GM18499 (cell line): Measurements from ENCODE around the gene RALY.

Experiments used
- ATAC-seq: cut with Tn5 transposase; IDR thresholded peaks from one replicate; pipeline ENCODE4 v1.9.1; 2021; ENCODE audit warnings: moderate number of reproducible peaks; ENCODE audit not compliant: insufficient read depth, unreplicated experiment

RALY gene

DNA sequence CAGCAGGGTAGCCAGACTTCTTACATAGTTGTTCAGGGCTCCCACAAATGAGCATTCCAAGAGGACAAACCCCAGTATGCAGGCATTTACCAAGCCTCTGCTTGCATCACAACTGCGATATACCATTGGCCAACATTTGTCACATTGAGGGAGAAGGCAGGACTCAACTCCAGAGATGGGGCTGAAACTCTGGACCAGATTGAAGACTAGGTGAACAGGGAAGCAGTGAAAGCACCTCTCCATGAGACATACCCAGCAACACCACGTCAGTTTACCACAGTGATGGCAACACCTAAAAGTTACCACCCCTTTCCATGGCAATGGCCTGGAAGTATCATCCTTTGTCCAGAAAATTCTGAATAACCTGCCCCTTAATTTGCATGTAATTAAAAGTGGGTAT lies 7.9 kb upstream of the RALY start:
- ATAC-seq, result no peak

DNA sequence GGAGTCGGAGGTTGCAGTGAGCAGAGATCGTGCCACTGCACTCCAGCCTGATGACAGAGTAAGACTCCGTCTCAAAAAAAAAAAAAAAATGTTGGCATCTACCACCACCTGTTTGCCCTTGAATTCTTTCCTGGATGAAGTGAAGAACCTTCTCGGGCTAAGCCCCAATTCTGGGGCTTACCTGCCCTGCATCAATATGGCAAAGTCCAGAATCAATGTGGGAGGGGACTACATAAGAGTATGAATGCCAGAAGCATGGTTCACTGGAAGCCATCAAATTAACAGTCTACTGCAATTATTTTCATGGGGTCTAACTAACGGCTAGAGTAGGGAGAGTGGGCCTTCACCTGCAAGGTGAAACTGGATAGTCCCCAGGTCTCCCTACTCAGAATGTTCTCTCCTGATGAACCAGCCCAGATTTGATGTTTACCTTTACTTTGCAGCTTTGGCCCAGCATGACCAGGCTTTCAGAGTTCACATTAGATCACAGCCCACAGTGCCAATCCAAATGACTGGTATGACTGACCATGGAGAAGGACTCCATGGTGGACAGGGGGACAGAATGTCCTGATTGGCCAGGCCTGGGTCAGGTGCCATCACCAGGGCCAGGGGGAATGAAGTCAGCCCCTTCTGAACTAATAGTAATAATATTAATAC lies 7.0 kb upstream of the RALY start:
- ATAC-seq, result no peak

DNA sequence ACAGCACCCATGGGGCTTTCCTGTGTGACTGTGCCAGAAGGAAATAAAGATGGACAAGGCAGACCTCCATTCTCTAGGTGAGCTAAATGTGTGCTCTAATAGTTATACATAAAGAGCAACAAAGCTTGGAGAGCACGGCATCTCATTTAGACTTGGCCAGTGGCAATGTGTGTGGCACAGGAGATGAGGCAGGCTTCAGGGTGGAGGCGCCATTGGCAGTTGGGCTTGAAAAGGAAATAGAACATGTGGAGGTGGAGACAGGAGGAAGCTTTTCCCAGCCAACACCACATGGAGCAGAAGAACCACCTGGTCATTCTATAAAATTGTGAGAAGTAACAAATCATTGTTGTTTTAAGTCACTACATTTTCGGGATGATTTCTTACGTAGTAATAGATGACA lies 3.6 kb upstream of the RALY start:
- ATAC-seq, result no peak

DNA sequence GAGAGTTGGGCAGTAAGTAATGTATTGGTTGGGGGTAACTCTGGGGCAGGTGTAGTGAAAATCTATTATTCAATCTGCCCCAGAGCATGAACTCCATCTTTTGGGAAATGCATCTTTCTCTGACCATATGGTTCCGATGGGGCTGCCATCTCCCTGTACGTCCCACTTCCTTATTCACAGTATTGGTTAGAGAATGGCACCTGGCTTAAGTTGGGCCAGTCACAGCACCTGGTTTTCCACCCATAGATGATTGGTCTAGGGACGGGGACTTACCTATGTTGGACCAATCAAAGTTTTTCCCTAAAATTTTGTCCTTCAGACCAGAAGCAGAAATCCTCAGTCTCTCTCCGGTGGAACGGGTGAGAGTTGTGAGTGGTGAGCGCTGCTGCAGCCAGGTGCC lies 2.2 kb upstream of the RALY start:
- ATAC-seq, result no peak

DNA sequence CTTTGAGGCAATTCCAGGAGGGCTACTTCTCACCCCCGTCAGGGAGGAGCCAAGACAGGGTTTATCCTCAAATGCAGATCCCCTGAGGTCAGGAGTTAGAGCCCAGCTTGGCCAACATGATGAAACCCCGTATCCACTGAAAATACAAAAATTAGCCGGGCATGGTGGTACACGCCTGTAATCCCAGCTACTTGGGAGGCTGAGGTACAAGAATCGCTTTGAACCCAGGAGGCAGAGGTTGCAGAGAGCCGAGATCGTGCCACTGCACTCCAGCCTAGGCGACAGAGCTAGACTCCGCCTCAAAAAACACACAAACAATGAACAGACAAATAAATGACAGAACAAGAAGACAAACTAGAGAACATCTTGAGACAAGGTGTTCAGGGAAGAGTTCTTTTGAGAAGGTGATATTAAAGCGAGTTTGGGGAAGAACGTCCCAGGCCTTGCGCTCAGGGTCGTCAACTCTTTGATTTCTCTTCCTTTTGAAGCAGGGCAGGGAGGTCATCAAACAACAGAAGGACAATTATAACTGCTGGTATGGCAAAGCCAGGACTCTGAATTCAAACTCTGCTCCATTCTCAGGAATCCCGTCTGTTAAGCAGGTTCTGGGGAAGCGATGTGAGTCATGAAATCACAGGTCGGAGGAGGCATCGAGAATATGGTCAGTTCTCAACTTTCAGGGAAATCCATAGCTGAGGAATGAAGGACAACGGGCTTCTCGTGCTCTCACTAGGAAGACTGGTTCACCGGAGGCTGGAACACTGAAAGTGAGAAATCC lies 1.4 kb upstream of the RALY start:
- no peak for ATAC-seq

DNA sequence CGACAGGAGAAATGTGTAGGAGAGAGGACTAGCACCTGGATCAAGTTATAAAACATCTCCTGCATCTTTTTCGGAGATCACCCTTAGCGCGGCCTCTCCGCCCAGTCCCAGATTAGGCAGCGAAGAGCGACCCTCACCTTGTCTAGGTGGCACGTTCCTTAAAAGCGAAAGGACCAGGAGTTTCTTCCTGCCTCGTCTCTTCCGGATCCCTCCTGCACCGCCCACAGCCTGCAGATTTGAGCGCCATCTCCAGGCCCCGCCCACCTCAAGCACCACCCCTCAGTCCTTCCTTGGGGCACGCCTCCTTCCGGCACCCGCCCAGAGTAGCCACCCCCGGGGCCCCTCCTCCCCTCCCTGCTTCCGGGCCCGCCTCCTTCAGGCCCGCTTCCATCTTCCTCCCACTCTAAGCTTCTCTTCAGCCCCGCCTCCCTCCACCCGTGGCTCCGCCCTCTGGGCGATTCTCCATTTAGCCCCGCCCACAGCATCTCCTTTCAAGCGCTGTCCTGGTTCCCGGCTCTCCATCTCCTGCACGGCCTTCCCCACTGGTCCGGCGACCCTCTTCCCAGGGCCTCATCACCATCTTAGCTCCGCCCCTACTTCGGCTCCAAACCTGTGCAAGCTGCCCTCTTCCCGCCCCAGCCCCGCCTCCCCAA lies 662 bp upstream of the RALY start:
- ATAC-seq, result peak; percentile 38

DNA sequence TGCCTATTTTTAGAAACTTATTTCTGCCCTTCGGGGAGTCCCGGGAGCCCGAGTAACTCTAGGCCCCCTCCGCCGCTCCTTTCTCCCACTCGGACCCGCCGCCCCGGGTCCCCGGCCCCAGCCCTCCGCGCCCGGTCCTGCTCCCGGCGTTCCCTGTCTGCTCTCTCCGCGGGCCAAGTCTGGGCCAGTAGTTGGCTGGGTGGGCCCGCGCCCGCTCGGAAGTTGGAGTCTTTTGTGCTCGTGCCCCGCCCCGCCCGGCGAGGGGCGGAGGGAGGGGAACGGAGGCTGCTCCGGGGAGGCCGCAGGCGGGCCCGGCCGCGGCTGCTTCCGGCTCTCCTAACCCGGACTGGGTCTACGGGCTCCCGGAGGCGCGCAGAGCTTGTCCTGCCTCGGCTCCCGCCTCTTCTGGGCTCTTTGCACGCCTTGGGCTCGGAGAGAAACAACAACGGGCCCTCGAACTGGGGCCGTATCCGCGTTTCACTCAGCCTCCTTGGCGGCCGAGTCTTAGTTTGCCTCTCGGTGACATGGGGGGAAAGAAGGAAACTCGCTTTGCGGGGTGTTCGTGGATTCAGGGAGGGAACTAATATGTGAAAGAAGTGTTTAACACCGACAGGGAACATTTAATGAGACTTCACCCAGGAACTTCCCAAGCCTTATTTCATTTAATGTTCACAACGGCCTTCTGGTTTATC lies 657 bp downstream of the RALY start:
- peak; percentile 12 for ATAC-seq

DNA sequence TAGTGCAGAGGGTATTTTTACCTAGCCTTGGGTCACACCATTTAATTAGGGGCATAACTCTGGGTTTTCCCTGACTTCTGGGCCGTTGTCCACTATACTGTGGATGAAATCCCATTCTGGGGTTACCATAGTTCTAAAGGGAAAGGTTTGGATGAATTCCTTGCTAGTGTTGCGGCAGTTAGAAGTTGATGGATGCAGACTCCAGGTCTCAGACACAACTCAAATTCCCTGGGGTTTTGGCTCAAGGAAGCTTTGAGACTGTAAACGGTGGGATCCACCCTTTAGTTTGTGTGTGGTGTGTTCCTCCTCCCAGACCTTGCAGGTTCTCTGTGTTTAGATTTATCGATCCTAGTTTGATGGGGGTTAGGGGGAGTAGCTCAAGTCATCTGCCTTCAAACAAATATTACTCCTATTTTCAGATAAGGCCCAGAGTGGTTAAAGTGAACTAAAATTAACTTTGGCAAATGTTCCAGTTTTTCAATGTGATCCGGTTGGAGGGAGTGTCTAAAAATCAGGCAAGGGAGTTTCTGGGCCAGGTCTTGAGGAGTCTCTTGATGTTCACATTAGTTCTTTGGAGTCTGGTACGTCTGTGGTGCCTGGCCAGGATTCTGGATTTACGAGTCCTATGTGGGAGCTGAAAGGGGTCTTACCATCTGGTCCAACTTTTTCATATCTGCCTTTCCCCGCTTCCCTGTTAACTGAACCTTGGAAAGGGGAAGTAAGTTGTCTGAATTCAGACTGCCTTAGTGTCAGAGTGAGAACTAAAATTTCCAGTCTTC lies 1.5 kb downstream of the RALY start:
- ATAC-seq, result no peak

DNA sequence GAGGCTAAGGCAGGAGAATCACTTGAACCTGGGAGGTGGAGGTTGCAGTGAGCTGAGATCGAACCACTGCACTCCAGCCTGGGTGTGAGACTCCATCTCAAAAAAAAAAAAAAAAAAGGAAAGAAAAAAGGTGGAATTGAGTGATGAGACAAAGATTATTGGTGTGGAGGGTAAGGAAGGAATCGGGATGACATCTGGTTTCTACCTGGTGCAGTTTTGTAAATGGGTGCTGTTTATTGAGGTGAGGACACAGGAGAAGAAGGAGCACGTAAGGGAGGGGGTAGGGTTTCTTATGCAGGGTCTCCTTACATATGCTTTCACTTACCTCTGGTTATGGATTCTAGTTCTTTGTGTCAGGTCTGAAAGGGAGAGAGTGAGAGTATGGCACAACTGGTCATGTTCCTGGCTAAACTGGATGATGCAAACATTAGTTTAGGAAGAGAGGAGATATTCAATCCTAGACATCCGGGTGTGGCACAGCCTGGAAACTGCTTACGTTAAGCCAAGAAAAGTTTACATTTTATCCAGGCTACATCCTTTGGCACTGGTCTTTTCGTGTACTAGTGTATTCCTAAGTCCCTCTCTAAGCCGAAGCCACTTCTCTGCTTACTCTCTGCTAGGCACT lies 5.4 kb downstream of the RALY start:
- ATAC-seq, result no peak

DNA sequence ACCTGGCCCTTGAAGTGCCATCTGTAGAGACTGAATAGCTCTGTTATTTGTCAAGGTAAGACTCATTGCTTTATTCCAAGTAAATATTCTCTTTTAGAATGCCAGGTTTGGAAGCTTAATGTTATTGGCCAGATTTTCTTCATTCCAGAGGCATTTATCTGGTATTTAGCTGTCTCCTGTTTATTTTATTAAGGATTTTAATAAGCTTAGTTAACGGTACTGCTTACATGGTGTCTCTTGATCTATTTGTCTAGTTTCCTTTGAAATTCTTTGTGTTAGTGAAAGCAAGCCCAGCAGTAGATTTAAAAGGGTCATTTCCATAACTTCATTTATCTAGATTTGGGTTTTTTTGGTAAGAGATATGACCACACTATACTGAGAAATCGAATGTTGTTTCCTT lies 7.7 kb downstream of the RALY start:
- ATAC-seq, result no peak

DNA sequence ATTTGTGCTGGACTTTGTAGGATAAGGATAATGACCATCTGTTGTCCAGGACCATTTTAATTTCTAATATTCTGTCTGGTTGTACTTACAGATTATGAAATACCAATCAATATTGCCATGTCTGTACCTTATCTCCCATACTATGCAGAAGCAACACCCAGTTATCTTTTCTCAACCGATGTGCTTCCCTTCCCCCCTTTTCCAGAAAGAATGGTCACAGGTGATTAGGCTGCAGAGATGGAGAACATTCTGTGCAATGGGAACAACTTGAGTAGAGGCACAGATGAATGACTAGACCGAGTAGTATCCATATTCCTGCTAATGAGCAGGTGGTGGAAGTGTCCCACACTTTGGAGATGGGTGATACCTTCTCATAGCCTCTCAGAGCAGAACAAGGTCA lies 10.5 kb downstream of the RALY start:
- ATAC-seq, result no peak

DNA sequence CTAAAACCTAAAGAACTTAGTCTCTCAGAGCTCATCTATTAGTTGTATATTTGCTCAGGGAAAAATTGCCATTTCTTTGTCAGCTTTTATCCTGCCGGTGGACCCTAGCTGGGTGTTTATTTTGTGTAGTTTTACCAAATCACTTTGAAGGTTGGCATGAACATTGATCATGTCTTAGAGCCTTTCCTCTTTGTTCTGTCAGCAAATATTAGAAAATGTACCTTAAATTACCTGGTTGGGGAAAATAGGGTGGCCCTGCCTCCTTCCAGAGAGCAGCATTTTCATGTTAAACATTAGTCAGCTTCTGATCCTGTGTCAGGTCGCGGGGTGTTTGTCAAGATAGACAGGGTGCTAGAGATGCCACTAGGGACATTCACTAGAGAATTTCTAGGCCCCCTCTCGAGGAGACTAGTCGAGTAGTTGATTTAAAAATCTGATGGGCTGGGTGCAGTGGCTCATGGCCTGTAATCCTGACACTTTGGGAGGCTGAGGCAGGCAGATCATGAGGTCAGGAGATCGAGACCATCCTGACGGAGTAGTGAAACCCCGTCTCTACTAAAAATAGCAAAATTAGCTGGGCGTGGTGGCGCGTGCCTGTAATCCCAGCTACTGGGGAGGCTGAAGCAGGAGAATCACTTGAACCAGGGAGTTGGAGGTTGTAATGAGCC lies 11.2 kb downstream of the RALY start:
- no peak for ATAC-seq

DNA sequence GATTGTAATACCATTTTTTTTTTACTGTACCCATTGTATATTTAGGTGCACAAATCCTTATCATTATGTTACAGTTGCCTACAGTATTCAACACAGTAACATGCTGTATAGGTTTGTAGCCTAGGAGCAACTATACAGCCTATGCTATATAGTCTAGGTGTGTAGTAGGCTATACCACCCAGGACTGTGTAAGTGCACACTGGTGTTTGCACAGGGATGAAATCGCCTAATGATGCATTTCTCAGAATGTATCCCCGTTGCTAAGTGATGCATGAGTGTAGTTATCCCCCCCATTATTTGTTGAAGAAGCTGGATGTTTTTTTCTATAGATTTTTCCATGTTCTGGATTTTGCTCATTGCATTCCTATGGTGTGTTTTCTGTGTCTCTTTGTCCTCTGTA lies 12.9 kb downstream of the RALY start:
- no peak for ATAC-seq

DNA sequence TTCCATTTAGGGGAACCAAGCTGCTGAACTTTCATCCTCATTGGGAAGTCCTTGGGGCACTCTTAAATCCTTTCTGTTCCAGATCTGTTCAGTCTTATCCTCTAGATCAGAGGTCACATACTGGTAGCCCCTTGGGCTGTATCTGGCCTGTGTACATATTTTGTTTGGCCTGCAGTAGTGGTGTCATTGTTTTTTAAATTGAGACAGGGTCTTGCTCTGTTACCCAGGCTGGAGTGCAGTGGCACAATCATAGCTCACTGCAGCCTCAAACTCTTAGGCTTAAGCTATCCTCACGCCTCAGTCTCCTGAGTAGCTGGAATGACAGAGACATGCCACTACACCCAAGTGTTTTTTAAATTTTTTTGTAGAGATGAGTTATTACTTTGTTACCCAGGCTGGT lies 14.8 kb downstream of the RALY start:
- ATAC-seq, result no peak

DNA sequence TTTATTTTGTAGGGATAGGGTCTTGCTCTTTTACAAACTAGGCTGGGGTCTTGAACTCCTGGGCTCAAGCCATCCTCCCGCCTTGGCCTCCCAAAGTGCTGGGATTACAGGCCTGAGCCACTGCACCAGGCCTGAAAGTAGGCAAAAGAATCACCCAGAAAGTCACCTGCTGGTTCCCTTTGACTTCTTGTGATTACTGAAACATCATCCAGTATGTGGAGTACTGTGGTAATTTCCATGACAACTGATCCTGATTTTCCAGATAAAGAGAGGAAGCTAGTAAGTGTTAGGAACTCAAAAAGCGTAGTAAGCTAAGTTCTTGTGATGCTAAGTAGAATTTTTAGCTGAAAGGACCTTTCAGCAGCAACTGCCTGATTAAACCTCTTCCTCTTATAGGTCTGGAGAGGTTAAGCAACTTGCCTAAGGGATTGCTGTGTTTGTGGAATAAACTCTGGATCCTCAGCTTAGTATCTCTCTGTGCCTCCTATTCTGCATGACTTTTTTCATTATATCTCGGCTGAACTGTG lies 16.8 kb downstream of the RALY start:
- no peak for ATAC-seq

DNA sequence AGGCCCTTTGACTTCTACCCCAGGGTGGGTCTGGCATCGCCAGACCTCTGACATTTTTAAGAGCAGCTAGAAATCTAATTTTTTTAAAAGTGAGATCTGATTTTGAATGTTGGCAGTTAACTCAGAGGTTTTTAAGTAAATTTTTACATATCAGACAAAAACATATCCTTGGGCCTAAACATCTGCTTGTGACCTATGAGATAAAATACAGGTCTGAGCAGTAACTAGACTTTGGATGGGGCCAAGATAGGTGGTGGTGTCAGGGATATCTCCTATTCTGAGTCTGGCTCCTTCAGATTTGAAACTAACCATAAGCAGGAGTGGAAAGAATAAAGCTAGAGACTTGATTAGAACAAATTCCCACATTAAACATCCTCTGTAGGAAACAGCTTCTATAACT lies 17.6 kb downstream of the RALY start:
- ATAC-seq, result no peak

DNA sequence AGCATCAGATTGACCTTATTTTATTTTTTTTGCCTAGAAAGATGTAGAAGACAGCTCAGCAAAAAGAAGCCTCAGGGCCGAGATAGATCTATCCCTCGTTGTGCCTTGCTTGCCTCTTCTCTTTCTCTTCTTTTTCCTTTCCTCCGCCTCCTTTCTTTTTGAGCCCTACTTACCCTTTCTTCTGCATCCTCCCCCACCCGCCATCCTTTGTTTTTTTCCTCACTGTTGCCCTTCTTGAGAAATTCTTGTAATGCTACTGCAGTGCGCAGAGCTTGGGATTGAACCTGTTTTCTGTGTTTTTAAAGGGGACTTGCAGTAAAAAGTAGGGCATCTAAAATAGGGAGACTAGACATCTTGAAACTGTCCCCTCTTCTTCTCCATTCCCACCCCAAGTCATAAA lies 18.6 kb downstream of the RALY start:
- no peak for ATAC-seq

DNA sequence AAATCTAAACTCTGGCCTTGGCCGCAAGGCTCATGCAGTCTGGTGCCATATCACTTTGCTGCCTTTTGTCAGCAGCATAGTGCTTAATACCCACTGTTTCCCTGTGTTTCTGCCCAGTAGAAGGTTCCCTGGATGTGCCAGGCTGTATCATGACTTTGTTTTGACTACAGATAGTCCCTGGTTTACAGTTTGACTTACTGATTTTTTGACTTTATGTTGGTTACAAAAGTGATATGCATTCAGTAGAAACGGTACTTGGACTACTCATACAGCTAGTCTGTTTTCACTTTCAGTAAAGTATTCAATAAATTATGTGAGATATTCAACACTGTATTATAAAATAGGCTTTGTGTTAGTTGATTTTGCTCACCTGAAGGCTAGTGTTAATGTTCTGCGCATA lies 19.0 kb downstream of the RALY start:
- no peak for ATAC-seq

DNA sequence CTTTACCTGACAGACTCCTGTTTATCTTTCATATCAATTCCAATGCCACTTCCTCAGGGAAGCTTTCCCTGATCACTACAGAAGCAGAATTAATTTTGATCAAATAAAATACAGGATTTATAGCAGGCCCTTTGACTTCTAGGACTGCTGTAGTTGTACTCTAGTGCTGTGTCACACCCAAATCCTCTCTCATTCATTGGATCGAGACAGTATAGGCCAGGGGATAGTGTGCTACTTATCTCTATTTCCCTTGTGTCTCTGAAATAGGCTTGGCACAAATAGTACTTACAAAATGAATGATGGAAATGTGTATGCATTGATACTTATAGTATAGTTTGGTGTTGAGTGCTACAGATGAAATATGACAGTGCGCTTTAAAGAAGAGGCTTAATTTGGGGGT lies 19.8 kb downstream of the RALY start:
- ATAC-seq, result no peak
